Measurements from ENCODE around the gene ADGRG6. TPM values are rescaled to one million over a fixed set of nuclear protein-coding genes. Genes with fewer than 3 reads are reported as not detected.

Gene ADGRG6
- total RNA-seq (under 1 TPM; 0.35 to 0.97 TPM), polyA plus RNA-seq (not detected)

DNA sequence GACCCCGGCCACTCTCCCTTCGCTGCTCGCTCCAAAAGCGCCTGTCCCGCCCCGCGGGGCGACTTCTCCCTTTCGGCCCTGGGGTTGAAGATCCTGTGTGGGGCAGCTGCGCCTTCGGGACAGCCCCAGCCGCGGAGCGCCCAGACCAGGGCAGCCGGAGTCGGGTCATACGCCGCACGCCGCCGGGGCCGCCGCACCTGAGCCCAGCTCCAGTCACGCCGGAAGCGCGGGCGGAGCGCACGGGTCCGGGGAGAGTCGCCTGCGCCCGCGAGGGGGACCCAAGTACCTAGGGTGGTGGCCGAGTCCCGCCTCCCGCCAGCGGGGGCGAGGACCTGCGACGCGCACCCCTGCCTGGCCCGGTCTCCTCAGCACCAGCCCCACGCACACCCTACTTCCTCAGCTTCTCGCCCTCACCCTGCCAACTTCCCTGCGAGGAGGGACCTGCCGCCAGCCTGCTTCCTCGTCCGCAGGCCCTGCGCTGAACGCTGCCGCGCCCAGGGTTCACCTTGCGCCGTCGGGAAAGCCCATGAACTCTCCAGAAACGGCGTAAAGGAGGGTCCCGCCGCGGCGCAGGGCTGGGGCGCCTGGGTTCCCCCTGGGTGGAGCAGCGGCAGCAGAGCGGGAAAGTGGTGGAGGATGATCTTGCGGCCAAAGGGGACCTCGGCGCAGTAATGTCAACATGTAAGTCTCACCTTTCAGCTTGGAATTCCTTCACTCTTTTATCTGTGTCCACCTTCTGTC lies at the start of gene ADGRG6:
ADGRG6 (plus strand) TSS at position 357 of the 741 bp plus-strand sequence; CDS start at position 680, 323 bp downstream.
- POLR2A ChIA-PET: interaction anchor here (0.6 kb wide), 1 partner anchor 182 kb away, joined by 3 read pairs; no protein-coding TSS in a partner anchor
- H3K4me1 ChIP-seq (ENCODE audit: insufficient read depth, low read length): no peaks in the 10 kb centered on the region
- peaks cover 17 to 35% of the 10 kb centered on the region in 2 donors for H3K27me3 Mint-ChIP-seq
- no peaks in the 10 kb centered on the region for H3K27me3 ChIP-seq (ENCODE audit: insufficient read depth, low read length, poor library complexity, severe bottlenecking)
- H3K4me3 ChIP-seq (ENCODE audit: low read length): peak within 1 kb of the TSS; percentile 20
- CTCF ChIA-PET: interaction anchor here (1.3 to 2.0 kb wide), 2 partner anchors 10 to 70 kb away, joined by 4 to 6 read pairs; no protein-coding TSS in a partner anchor
- H3K9me3 ChIP-seq (ENCODE audit: low read length): no peaks in the 10 kb centered on the region
- peaks cover 2 to 13% (median 10%) of the 10 kb centered on the region in 3 donors for H3K4me1 Mint-ChIP-seq
- no peak within 1 kb of the TSS for H3K27ac Mint-ChIP-seq
- DNase-seq: peak in 3 of 5 donors; percentile 7 to 46 (median 45)
- H3K36me3 ChIP-seq (ENCODE audit: insufficient read depth, low read length): no peaks in the 10 kb centered on the region
- H3K4me3 Mint-ChIP-seq: peak within 1 kb of the TSS in 6 of 7 donors; percentile 36 to 76 (median 60)
- no peaks in the 10 kb centered on the region for H3K36me3 Mint-ChIP-seq
- no peaks in the 10 kb centered on the region for H3K9me3 Mint-ChIP-seq
- no peak within 1 kb of the TSS for H3K27ac ChIP-seq (ENCODE audit: low read depth, low read length)

DNA sequence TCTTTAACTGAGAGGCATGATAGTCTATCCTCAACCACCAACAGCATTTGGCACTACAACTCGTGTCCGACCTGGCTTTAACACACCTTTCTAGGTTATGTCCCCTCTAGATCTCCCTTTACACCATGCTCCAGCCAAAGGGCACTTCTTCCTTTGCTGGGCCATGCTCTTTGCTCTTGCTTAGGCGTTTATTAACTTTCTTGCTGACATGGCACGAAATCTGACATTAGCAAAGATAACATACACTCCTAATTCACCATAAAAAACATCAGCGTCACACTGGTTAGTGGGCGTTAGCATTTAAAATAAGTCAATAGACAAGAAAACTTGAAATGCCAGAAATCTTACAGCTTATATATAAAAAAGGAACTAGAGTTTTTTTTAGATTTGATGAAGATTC lies 47.3 kb upstream of the ADGRG6 start:
- Histone ChIP-seq H3K27ac (ENCODE audit: low read depth, low read length) (no peak overlapping the region), H3K27me3 (ENCODE audit: insufficient read depth, low read length, poor library complexity, severe bottlenecking) (no peaks in the 10 kb centered on the region), H3K4me3 (ENCODE audit: low read length) (no peak overlapping the region), H3K36me3 (ENCODE audit: insufficient read depth, low read length) (no peaks in the 10 kb centered on the region), H3K4me1 (ENCODE audit: insufficient read depth, low read length) (no peaks in the 10 kb centered on the region), H3K9me3 (ENCODE audit: low read length) (no peaks in the 10 kb centered on the region)
- Mint-ChIP-seq H3K27me3 (peaks cover 0 to 6% of the 10 kb centered on the region in 2 donors), H3K4me3 (no peak overlapping the region), H3K27ac (no peak overlapping the region), H3K9me3 (peaks cover 0 to 3% (median 0%) of the 10 kb centered on the region in 5 donors), H3K36me3 (no peaks in the 10 kb centered on the region), H3K4me1 (peaks cover 3 to 6% (median 5%) of the 10 kb centered on the region in 3 donors)
- POLR2A ChIA-PET: no interaction called here
- CTCF ChIA-PET: no interaction called here
- no peak for DNase-seq

DNA sequence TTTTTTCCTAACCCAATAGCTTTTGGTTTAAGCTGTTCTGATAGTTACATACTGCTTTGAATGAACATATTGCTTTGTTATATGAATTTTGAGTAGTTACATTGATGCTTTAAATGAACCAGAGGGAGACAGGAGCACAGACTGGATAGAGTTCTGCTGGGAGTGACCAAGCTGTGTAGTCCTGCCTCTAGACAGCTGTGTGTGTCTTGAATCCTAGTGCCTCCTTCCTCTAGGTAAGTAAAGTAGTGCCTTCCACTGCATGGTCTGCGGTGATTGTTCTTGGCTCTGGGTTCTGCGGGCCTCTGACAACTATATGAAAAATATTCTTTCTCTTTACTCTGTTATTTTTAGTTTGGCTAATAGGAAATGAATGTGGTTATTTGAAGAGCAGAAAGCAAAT lies 46.0 kb upstream of the ADGRG6 start:
- no peak overlapping the region for H3K4me3 ChIP-seq (ENCODE audit: low read length)
- Mint-ChIP-seq H3K27me3 (peaks cover 0 to 10% of the 10 kb centered on the region in 2 donors), H3K27ac (no peak overlapping the region), H3K4me3 (no peak overlapping the region), H3K4me1 (peaks cover 3 to 6% (median 5%) of the 10 kb centered on the region in 3 donors), H3K36me3 (no peaks in the 10 kb centered on the region), H3K9me3 (peaks cover 0 to 5% (median 0%) of the 10 kb centered on the region in 5 donors)
- H3K4me1 ChIP-seq (ENCODE audit: insufficient read depth, low read length): no peaks in the 10 kb centered on the region
- ChIA-PET POLR2A (no interaction called here), CTCF (no interaction called here)
- H3K36me3 ChIP-seq (ENCODE audit: insufficient read depth, low read length): no peaks in the 10 kb centered on the region
- no peaks in the 10 kb centered on the region for H3K27me3 ChIP-seq (ENCODE audit: insufficient read depth, low read length, poor library complexity, severe bottlenecking)
- H3K9me3 ChIP-seq (ENCODE audit: low read length): no peaks in the 10 kb centered on the region
- H3K27ac ChIP-seq (ENCODE audit: low read depth, low read length): no peak overlapping the region
- DNase-seq: no peak

DNA sequence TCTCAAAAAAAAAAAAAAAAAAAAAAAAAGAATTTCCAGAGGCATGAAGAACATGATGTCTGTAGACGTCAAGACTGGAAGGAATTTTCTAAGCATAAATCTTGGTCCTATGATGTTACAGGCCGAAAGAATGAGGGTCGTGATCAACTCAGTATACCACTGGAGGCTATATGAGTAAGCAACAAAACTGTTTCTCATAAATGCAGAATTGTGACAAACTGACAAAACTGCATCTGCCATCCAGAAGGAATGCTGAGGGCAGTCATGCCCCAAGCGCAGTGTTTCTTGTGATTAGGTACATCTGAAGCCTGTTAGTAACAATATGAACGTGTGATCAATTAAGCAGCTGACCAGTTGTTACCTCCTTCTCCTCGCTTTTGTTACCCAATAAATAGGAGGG lies 43.5 kb upstream of the ADGRG6 start:
- CTCF ChIA-PET: no interaction called here
- H3K9me3 Mint-ChIP-seq: peaks cover 0 to 5% (median 0%) of the 10 kb centered on the region in 5 donors

DNA sequence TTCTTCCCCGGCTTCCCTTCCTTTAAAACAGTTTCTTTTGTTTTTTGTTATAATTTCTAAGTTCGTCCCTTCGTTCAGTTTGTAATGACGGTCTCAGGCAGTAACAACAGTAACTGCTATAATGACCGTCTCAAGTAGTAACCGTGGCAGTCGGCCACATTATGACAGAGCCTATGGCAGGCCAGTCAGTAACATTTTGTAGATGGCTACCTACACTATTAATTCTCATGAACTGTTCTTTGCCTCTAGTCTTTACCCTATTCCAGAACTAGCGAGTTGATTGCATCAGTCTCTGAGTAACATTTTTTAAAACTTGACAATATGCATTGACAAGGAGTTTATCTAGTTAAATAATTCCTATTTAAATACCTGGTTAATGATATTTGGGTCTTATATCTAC lies 43.0 kb upstream of the ADGRG6 start:
- H3K4me1 ChIP-seq (ENCODE audit: insufficient read depth, low read length): no peaks in the 10 kb centered on the region
- CTCF ChIA-PET: no interaction called here
- Mint-ChIP-seq H3K4me1 (peaks cover 3 to 6% (median 5%) of the 10 kb centered on the region in 3 donors), H3K27me3 (peaks cover 3 to 8% of the 10 kb centered on the region in 2 donors), H3K4me3 (no peak overlapping the region), H3K9me3 (peaks cover 0 to 5% (median 0%) of the 10 kb centered on the region in 5 donors), H3K27ac (no peak overlapping the region), H3K36me3 (no peaks in the 10 kb centered on the region)
- no peak overlapping the region for H3K27ac ChIP-seq (ENCODE audit: low read depth, low read length)
- no peaks in the 10 kb centered on the region for H3K36me3 ChIP-seq (ENCODE audit: insufficient read depth, low read length)
- H3K27me3 ChIP-seq (ENCODE audit: insufficient read depth, low read length, poor library complexity, severe bottlenecking): no peaks in the 10 kb centered on the region
- POLR2A ChIA-PET: no interaction called here
- no peak overlapping the region for H3K4me3 ChIP-seq (ENCODE audit: low read length)
- DNase-seq: no peak
- no peaks in the 10 kb centered on the region for H3K9me3 ChIP-seq (ENCODE audit: low read length)

More for the DNA sequence above, 43.5 kb upstream of the ADGRG6 start:
- POLR2A ChIA-PET: no interaction called here
- H3K27me3 ChIP-seq (ENCODE audit: insufficient read depth, low read length, poor library complexity, severe bottlenecking): no peaks in the 10 kb centered on the region
- H3K9me3 ChIP-seq (ENCODE audit: low read length): no peaks in the 10 kb centered on the region
- Mint-ChIP-seq H3K27me3 (peaks cover 3 to 8% of the 10 kb centered on the region in 2 donors), H3K36me3 (no peaks in the 10 kb centered on the region), H3K27ac (no peak overlapping the region), H3K4me1 (peaks cover 3 to 6% (median 5%) of the 10 kb centered on the region in 3 donors), H3K4me3 (no peak overlapping the region)
- DNase-seq: no peak
- no peaks in the 10 kb centered on the region for H3K4me1 ChIP-seq (ENCODE audit: insufficient read depth, low read length)
- H3K36me3 ChIP-seq (ENCODE audit: insufficient read depth, low read length): no peaks in the 10 kb centered on the region
- H3K27ac ChIP-seq (ENCODE audit: low read depth, low read length): no peak overlapping the region
- no peak overlapping the region for H3K4me3 ChIP-seq (ENCODE audit: low read length)

DNA sequence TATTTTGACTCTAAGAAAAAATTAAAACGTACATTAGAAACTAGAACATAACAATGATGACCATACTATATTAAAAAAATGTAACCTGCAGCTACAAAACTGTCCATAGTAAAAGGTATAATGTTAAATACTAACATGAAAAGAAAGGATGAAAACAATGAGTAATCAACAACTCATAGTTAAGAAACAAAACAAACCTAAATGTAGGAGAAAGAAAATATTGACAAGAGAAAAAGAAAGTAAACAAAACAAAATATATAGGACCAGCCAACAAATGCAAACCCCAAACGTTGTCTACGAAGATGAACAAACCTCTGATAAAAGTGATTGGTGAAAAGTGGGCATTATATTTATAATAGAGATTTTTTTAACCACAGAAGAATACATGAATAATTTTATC lies 41.1 kb upstream of the ADGRG6 start:
- H3K27ac ChIP-seq (ENCODE audit: low read depth, low read length): no peak overlapping the region
- no peak overlapping the region for H3K27ac Mint-ChIP-seq
- no peaks in the 10 kb centered on the region for H3K4me1 ChIP-seq (ENCODE audit: insufficient read depth, low read length)
- peaks cover 0 to 5% (median 0%) of the 10 kb centered on the region in 5 donors for H3K9me3 Mint-ChIP-seq
- POLR2A ChIA-PET: no interaction called here
- no peaks in the 10 kb centered on the region for H3K9me3 ChIP-seq (ENCODE audit: low read length)
- no peaks in the 10 kb centered on the region for H3K36me3 Mint-ChIP-seq
- peaks cover 3 to 8% of the 10 kb centered on the region in 2 donors for H3K27me3 Mint-ChIP-seq
- CTCF ChIA-PET: no interaction called here
- DNase-seq: no peak
- H3K27me3 ChIP-seq (ENCODE audit: insufficient read depth, low read length, poor library complexity, severe bottlenecking): no peaks in the 10 kb centered on the region
- H3K36me3 ChIP-seq (ENCODE audit: insufficient read depth, low read length): no peaks in the 10 kb centered on the region
- H3K4me3 ChIP-seq (ENCODE audit: low read length): no peak overlapping the region
- H3K4me3 Mint-ChIP-seq: no peak overlapping the region
- H3K4me1 Mint-ChIP-seq: peaks cover 2 to 4% (median 3%) of the 10 kb centered on the region in 3 donors

DNA sequence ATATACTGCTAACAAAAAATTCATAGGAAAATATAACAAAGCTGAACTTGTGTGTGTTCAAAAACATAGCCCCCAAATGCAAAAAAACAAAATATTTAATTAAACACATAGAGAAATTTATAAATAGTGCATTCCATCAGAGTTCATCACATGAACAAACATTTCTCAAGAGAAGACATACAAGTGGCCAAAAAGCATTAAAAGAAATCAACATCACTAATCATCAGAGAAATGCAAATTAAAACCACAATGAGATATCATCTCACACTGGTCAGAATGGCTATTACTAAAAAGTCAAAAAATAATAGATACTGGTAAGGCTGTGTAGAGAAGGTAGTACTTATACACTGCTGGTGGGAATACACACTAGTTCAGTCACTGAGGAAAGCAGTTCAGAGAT lies 39.6 kb upstream of the ADGRG6 start:
- DNase-seq: no peak
- Histone ChIP-seq H3K9me3 (ENCODE audit: low read length) (no peaks in the 10 kb centered on the region), H3K4me3 (ENCODE audit: low read length) (no peak overlapping the region), H3K27me3 (ENCODE audit: insufficient read depth, low read length, poor library complexity, severe bottlenecking) (no peaks in the 10 kb centered on the region), H3K27ac (ENCODE audit: low read depth, low read length) (no peak overlapping the region), H3K36me3 (ENCODE audit: insufficient read depth, low read length) (no peaks in the 10 kb centered on the region), H3K4me1 (ENCODE audit: insufficient read depth, low read length) (no peaks in the 10 kb centered on the region)
- no peaks in the 10 kb centered on the region for H3K36me3 Mint-ChIP-seq
- H3K27ac Mint-ChIP-seq: no peak overlapping the region
- ChIA-PET POLR2A (no interaction called here), CTCF (no interaction called here)
- peaks cover 0 to 2% (median 0%) of the 10 kb centered on the region in 5 donors for H3K9me3 Mint-ChIP-seq
- H3K4me1 Mint-ChIP-seq: no peaks in the 10 kb centered on the region
- peaks cover 3 to 8% of the 10 kb centered on the region in 2 donors for H3K27me3 Mint-ChIP-seq
- no peak overlapping the region for H3K4me3 Mint-ChIP-seq

DNA sequence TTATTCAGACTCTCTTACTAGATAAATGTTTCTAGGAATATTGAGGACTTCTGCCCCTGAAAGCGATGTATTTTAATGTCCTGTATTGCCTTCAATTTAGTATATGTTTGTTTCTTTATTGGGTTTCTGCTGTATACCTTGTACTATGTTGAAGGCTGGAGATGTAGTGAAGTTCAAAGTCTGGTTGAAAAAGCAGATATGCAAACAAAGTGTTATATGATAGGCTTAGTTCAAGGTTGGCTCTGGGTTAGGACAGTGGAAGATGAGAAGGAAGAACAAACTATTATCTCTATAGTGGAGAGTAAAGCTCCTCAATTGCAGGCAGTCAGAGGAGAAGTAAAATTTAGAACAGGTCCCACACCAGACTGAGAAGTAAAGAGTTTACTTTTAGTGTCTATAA lies 36.3 kb upstream of the ADGRG6 start:
- Mint-ChIP-seq H3K4me1 (no peaks in the 10 kb centered on the region), H3K9me3 (peaks cover 0 to 2% (median 0%) of the 10 kb centered on the region in 5 donors), H3K27me3 (peaks cover 4 to 7% of the 10 kb centered on the region in 2 donors), H3K4me3 (no peak overlapping the region), H3K36me3 (no peaks in the 10 kb centered on the region), H3K27ac (no peak overlapping the region)
- CTCF ChIA-PET: no interaction called here
- Histone ChIP-seq H3K4me3 (ENCODE audit: low read length) (no peak overlapping the region), H3K9me3 (ENCODE audit: low read length) (no peaks in the 10 kb centered on the region), H3K27ac (ENCODE audit: low read depth, low read length) (no peak overlapping the region), H3K27me3 (ENCODE audit: insufficient read depth, low read length, poor library complexity, severe bottlenecking) (no peaks in the 10 kb centered on the region), H3K4me1 (ENCODE audit: insufficient read depth, low read length) (no peaks in the 10 kb centered on the region), H3K36me3 (ENCODE audit: insufficient read depth, low read length) (no peaks in the 10 kb centered on the region)
- POLR2A ChIA-PET: no interaction called here
- no peak for DNase-seq
